Thoracic aorta endothelial cell (primary cell): ENCODE results near the gene SARDH. TPM values are rescaled to one million over a fixed set of nuclear protein-coding genes. Genes with fewer than 3 reads are reported as not detected.

Experiments used
- total RNA-seq: library from RNA; depleted of rRNA; stranded (reverse); fragments of >200 nt; gene quantifications from 2 replicates; pipeline ENCODE4 v1.2.3, GENCODE V29; 2012

SARDH gene
- 0.40 and 0.50 TPM in 2 replicates for total RNA-seq

GRCh38 chr9:133737774-133738639 is at the start of gene SARDH:
Gene SARDH, minus strand, starts transcription at chr9:133738352. Its CDS starts 4,179 bp downstream, at chr9:133734173.

GRCh38 chr9:133635533-133636531 is 102.3 kb downstream of the SARDH start, which contains the start of gene DBH:
Gene DBH, plus strand, starts transcription at chr9:133636363. Its CDS starts 9 bp downstream, at chr9:133636372.

Other genes with a start within 250 kb of the SARDH start
- gene MYMK, start 213.4 kb downstream of the SARDH start, total RNA-seq: not detected in 2 replicates
- not detected in 2 replicates for gene ADAMTSL2, start 203.6 kb downstream of the SARDH start, total RNA-seq
- gene FAM163B, start 129.0 kb downstream of the SARDH start, total RNA-seq: not detected in 2 replicates
- not detected in 2 replicates for gene DBH, start 102.0 kb downstream of the SARDH start, total RNA-seq